Astrocyte (in vitro differentiated cells and primary cell): Measurements from ENCODE around the gene DNLZ.

Experiments used
- EZH2 ChIP-seq: IDR thresholded peaks from 2 replicates; pipeline ENCODE4 v1.6.1; 2012; ENCODE audit warnings: mild to moderate bottlenecking, low read length, inconsistent platforms; ENCODE audit not compliant: insufficient read depth
- TF ChIP-seq, protein P1 (sequence below): IDR thresholded peaks from 2 replicates; pipeline ENCODE4 v1.5.1; 2011; ENCODE audit warnings: low read depth, mild to moderate bottlenecking, inconsistent platforms, low read length, moderate library complexity; ENCODE audit not compliant: insufficient read depth

DNA sequence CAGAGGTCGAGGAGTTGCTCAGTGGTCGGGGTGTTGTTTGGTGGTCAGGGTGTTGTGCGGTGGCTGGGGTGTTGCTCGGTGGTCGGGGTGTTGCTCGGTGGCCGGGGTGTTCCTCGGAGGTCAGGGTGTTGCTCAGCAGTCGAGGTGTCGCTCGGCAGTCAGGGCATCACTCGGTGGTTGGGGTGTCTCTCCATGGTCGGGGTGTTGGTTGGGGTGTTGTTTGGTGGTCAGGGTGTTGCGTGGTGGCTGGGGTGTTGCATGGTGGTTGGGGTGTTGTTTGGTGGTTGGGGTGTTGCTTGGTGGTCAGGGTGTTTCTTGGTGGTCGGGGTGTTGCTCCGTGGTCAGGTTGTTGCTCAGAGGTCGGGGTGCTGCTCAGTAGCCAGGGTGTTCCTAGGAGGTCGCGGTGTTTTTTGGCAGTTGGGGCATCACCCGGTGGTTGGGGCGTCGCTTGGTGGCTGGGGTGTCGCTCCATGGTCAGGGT, 47.2 kb downstream of the DNLZ start:
- TF ChIP-seq, protein P1, sequence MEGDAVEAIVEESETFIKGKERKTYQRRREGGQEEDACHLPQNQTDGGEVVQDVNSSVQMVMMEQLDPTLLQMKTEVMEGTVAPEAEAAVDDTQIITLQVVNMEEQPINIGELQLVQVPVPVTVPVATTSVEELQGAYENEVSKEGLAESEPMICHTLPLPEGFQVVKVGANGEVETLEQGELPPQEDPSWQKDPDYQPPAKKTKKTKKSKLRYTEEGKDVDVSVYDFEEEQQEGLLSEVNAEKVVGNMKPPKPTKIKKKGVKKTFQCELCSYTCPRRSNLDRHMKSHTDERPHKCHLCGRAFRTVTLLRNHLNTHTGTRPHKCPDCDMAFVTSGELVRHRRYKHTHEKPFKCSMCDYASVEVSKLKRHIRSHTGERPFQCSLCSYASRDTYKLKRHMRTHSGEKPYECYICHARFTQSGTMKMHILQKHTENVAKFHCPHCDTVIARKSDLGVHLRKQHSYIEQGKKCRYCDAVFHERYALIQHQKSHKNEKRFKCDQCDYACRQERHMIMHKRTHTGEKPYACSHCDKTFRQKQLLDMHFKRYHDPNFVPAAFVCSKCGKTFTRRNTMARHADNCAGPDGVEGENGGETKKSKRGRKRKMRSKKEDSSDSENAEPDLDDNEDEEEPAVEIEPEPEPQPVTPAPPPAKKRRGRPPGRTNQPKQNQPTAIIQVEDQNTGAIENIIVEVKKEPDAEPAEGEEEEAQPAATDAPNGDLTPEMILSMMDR, result no peak
- TF ChIP-seq EZH2, result no peak
